HEK293 (cell line): ENCODE results near the gene G3BP1.

Experiments
- CTCF ChIA-PET: fragments of 350-600 bp; formaldehyde crosslinking; extraction: SDS; loops from one replicate; lab custom pipeline; 2021; ENCODE audit warnings: antibody characterized with exemption; lab: Yijun Ruan, JAX
- POLR2A ChIA-PET: fragments of 300-600 bp; formaldehyde crosslinking; extraction: SDS; loops from one replicate; lab custom pipeline; 2020; ENCODE audit warnings: antibody characterized with exemption, inconsistent platforms; lab: Yijun Ruan, JAX
- H3K27ac ChIP-seq: fragments of 200-500 bp; sonication (Bioruptor generic); 2 replicates; pipeline ENCODE4 v1.5.1; 2014; ENCODE audit warnings: low read depth, low read length, control low read depth, inconsistent platforms; ENCODE audit errors: extremely low read depth
- H3K36me3 ChIP-seq, 2 experiments: fragments of 200-500 bp in 1 of 2; sonication (Bioruptor generic) in 1 of 2; 1 replicate in 1 of 2; 2 replicates in 1 of 2; pipeline ENCODE4 v1.5.1; 2014 to 2017; ENCODE audit warnings: inconsistent platforms in 2 of 2, low read length in 2 of 2; ENCODE audit not compliant: control insufficient read depth in 2 of 2, insufficient read depth in 1 of 2
- H3K4me1 ChIP-seq: fragments of 200-500 bp; sonication (Bioruptor generic); 2 replicates; pipeline ENCODE4 v1.5.1; 2014; ENCODE audit warnings: mild to moderate bottlenecking, low read length, inconsistent platforms; ENCODE audit not compliant: control insufficient read depth, insufficient read depth
- H3K4me3 ChIP-seq: 2 replicates; pipeline ENCODE4 v1.5.1; 2011; ENCODE audit warnings: low read depth, mild to moderate bottlenecking, control low read depth, low read length, moderate library complexity
- H3K9me3 ChIP-seq: fragments of 200-500 bp; sonication (Bioruptor generic); 2 replicates; pipeline ENCODE4 v1.5.1; 2014; ENCODE audit warnings: low read depth, low read length, inconsistent platforms; ENCODE audit not compliant: control insufficient read depth, insufficient read depth
- BCL6B ChIP-seq: fragments of 450-650 bp; formaldehyde crosslinking; IDR thresholded peaks from 2 replicates; pipeline ENCODE4 v1.5.1; 2017; ENCODE audit warnings: missing biosample characterization, missing genetic modification characterization
- GLI2 ChIP-seq: fragments of 450-650 bp; formaldehyde crosslinking; IDR thresholded peaks from 2 replicates; pipeline ENCODE4; 2017; ENCODE audit warnings: missing biosample characterization, missing genetic modification characterization, low read depth, borderline replicate concordance
- GLI4 ChIP-seq: fragments of 450-650 bp; formaldehyde crosslinking; IDR thresholded peaks from 2 replicates; pipeline ENCODE4 v1.5.1; 2016; ENCODE audit warnings: missing biosample characterization, missing genetic modification characterization
- GLIS1 ChIP-seq: fragments of 450-650 bp; formaldehyde crosslinking; IDR thresholded peaks from 2 replicates; pipeline ENCODE4 v1.5.1; 2016; ENCODE audit warnings: missing biosample characterization, missing genetic modification characterization
- SCRT1 ChIP-seq: fragments of 450-650 bp; formaldehyde crosslinking; IDR thresholded peaks from 2 replicates; pipeline ENCODE4 v1.5.1; 2016; ENCODE audit warnings: missing biosample characterization, missing genetic modification characterization, borderline replicate concordance
- SP2 ChIP-seq: fragments of 450-650 bp; formaldehyde crosslinking; IDR thresholded peaks from 2 replicates; pipeline ENCODE4 v1.5.1; 2016; ENCODE audit warnings: missing biosample characterization, missing genetic modification characterization
- YY1 ChIP-seq: fragments of 450-650 bp; formaldehyde crosslinking; IDR thresholded peaks from 2 replicates; pipeline ENCODE4 v1.5.1; 2018; ENCODE audit warnings: missing biosample characterization, missing genetic modification characterization
- ZBTB11 ChIP-seq: fragments of 450-650 bp; formaldehyde crosslinking; conservative IDR thresholded peaks from 2 replicates; pipeline ENCODE4 v1.5.1; 2016; ENCODE audit warnings: low read depth, missing biosample characterization, missing genetic modification characterization
- ZNF133 ChIP-seq: fragments of 450-650 bp; formaldehyde crosslinking; IDR thresholded peaks from 2 replicates; pipeline ENCODE4 v1.5.1; 2016; ENCODE audit warnings: missing biosample characterization, missing genetic modification characterization
- ZNF26 ChIP-seq: fragments of 450-650 bp; formaldehyde crosslinking; IDR thresholded peaks from 2 replicates; pipeline ENCODE4 v1.5.1; 2016; ENCODE audit warnings: missing biosample characterization, missing genetic modification characterization
- ZNF324 ChIP-seq: fragments of 450-650 bp; formaldehyde crosslinking; IDR thresholded peaks from 2 replicates; pipeline ENCODE4 v1.5.1; 2016; ENCODE audit warnings: missing biosample characterization, missing genetic modification characterization
- ZNF354C ChIP-seq: fragments of 450-650 bp; formaldehyde crosslinking; IDR thresholded peaks from 2 replicates; pipeline ENCODE4 v1.5.1; 2016; ENCODE audit warnings: missing biosample characterization, missing genetic modification characterization, low read depth, borderline replicate concordance
- ZNF426 ChIP-seq: fragments of 450-650 bp; formaldehyde crosslinking; IDR thresholded peaks from 2 replicates; pipeline ENCODE4 v1.5.1; 2017; ENCODE audit warnings: missing biosample characterization, missing genetic modification characterization, mild to moderate bottlenecking, inconsistent platforms, moderate library complexity
- ZNF433 ChIP-seq: fragments of 450-650 bp; formaldehyde crosslinking; IDR thresholded peaks from 2 replicates; pipeline ENCODE4 v1.5.1; 2016; ENCODE audit warnings: missing biosample characterization, missing genetic modification characterization, low read depth
- ZNF544 ChIP-seq: fragments of 450-650 bp; formaldehyde crosslinking; IDR thresholded peaks from 2 replicates; pipeline ENCODE4 v1.5.0; 2017; ENCODE audit warnings: missing biosample characterization, missing genetic modification characterization
- ZNF585B ChIP-seq: fragments of 450-650 bp; formaldehyde crosslinking; IDR thresholded peaks from 2 replicates; pipeline ENCODE4 v1.5.1; 2016; ENCODE audit warnings: missing biosample characterization, missing genetic modification characterization
- ZNF596 ChIP-seq: fragments of 450-650 bp; IDR thresholded peaks from 2 replicates; pipeline ENCODE4 v1.5.0; 2018; ENCODE audit warnings: missing biosample characterization, mild to moderate bottlenecking, missing genetic modification characterization, moderate library complexity
- ZNF610 ChIP-seq: fragments of 450-650 bp; formaldehyde crosslinking; IDR thresholded peaks from 2 replicates; pipeline ENCODE4 v1.5.1; 2016; ENCODE audit warnings: missing biosample characterization, missing genetic modification characterization, borderline replicate concordance
- ZNF670 ChIP-seq: fragments of 450-650 bp; formaldehyde crosslinking; IDR thresholded peaks from 2 replicates; pipeline ENCODE4 v1.5.1; 2016; ENCODE audit warnings: missing biosample characterization, missing genetic modification characterization, low read depth
- ZNF677 ChIP-seq: fragments of 450-650 bp; IDR thresholded peaks from 2 replicates; pipeline ENCODE4 v1.5.0; 2018; ENCODE audit warnings: missing biosample characterization, mild to moderate bottlenecking, missing genetic modification characterization, moderate library complexity
- ZNF701 ChIP-seq: fragments of 450-650 bp; formaldehyde crosslinking; IDR thresholded peaks from 2 replicates; pipeline ENCODE4 v1.5.1; 2016; ENCODE audit warnings: missing biosample characterization, missing genetic modification characterization
- ZNF777 ChIP-seq: fragments of 450-650 bp; formaldehyde crosslinking; IDR thresholded peaks from 2 replicates; pipeline ENCODE4 v1.5.1; 2017; ENCODE audit warnings: missing biosample characterization, missing genetic modification characterization, borderline replicate concordance
- ZSCAN18 ChIP-seq: fragments of 450-650 bp; formaldehyde crosslinking; IDR thresholded peaks from 2 replicates; pipeline ENCODE4 v1.5.1; 2016; ENCODE audit warnings: missing biosample characterization, missing genetic modification characterization
- TF ChIP-seq, protein P1 (sequence below): fragments of 450-650 bp; formaldehyde crosslinking; IDR thresholded peaks from 2 replicates; pipeline ENCODE4 v1.5.0; 2017; ENCODE audit warnings: missing biosample characterization, missing genetic modification characterization, borderline replicate concordance

The G3BP1 gene

DNA sequence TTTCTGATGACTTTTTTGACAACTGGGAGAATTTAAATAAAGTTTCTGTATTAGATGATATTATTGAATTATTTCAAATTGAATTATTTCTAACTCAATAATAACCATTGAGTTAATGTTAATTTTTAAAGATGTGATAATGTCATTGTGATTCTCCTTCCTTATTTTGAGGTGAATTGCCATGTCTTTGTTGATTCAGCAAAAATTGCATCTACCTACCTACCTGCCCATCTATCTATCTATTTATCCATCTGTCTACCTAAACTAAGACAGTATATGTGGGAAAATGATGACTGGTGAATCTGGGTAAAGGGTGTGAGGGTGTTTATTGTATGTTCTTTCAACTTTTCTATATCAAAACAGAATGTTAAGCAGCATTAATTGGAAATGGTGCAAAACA is 75.0 kb downstream of the G3BP1 start (continued):
- no peak for TF ChIP-seq ZBTB11 (tag by site-specific recombination)
- no peak for TF ChIP-seq ZNF670
- TF ChIP-seq, protein P1, sequence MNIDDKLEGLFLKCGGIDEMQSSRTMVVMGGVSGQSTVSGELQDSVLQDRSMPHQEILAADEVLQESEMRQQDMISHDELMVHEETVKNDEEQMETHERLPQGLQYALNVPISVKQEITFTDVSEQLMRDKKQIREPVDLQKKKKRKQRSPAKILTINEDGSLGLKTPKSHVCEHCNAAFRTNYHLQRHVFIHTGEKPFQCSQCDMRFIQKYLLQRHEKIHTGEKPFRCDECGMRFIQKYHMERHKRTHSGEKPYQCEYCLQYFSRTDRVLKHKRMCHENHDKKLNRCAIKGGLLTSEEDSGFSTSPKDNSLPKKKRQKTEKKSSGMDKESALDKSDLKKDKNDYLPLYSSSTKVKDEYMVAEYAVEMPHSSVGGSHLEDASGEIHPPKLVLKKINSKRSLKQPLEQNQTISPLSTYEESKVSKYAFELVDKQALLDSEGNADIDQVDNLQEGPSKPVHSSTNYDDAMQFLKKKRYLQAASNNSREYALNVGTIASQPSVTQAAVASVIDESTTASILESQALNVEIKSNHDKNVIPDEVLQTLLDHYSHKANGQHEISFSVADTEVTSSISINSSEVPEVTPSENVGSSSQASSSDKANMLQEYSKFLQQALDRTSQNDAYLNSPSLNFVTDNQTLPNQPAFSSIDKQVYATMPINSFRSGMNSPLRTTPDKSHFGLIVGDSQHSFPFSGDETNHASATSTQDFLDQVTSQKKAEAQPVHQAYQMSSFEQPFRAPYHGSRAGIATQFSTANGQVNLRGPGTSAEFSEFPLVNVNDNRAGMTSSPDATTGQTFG (tag by site-specific recombination): no peak
- TF ChIP-seq ZNF596: no peak
- no peak for TF ChIP-seq ZNF324 (tag by site-specific recombination)
- TF ChIP-seq, all 188 proteins: peak for 0

GRCh38 chr5:151847871-151848270 is 76.1 kb downstream of the G3BP1 start:
- no peaks in the 10 kb centered on the region for H3K4me1 ChIP-seq
- H3K36me3 ChIP-seq: no peaks in the 10 kb centered on the region
- TF ChIP-seq ZNF354C (tag by site-specific recombination): no peak
- no peak for TF ChIP-seq GLIS1 (tag by site-specific recombination)
- TF ChIP-seq ZNF133 (tag by site-specific recombination): no peak
- no peak for TF ChIP-seq ZNF677 (tag by site-specific recombination)
- no peak for TF ChIP-seq GLI4 (tag by site-specific recombination)
- no peak for TF ChIP-seq ZNF777
- no peak for TF ChIP-seq ZNF701 (tag by site-specific recombination)
- TF ChIP-seq YY1 (tag by site-specific recombination): no peak
- TF ChIP-seq, all 188 proteins: peak for 0
- Histone ChIP-seq H3K4me3 (no peak overlapping the region), H3K27ac (no peak overlapping the region), H3K9me3 (no peaks in the 10 kb centered on the region)
- POLR2A ChIA-PET: no interaction called here
- CTCF ChIA-PET: no interaction called here

DNA sequence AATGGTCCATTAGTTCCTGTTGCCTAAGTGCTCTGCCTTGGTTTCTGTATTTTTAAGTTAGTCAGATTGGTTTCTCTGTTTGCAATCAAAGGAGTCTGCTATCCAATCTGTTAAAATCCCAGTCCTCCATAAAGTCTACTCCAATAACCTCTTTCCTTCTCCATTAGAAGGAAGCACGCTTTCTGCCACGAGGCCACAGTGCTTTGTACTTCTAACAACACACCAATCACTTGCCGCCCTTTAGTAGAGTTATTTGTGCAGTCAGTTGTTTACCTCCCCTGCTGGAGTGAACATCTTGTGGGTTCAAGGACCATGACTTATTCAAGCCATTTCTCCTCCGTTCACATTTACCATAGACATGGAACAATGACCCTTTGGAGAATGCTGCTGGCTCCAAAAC is 83.9 kb downstream of the G3BP1 start:
- POLR2A ChIA-PET: no interaction called here
- TF ChIP-seq ZNF585B (tag by site-specific recombination): no peak
- TF ChIP-seq ZNF544 (tag by site-specific recombination): no peak
- no peak for TF ChIP-seq ZNF610 (tag by site-specific recombination)
- no peak for TF ChIP-seq SCRT1 (tag by site-specific recombination)
- no peak for TF ChIP-seq BCL6B (tag by site-specific recombination)
- no peak for TF ChIP-seq ZNF26 (tag by site-specific recombination)
- TF ChIP-seq ZNF433: no peak
- no peak for TF ChIP-seq ZSCAN18 (tag by site-specific recombination)
- TF ChIP-seq SP2: no peak
- no peak for TF ChIP-seq GLI2 (tag by site-specific recombination)
- TF ChIP-seq ZNF426 (tag by site-specific recombination): no peak
- TF ChIP-seq, all 188 proteins: peak for 0
- no peak overlapping the region for H3K27ac ChIP-seq
- H3K4me3 ChIP-seq: no peak overlapping the region
- no peaks in the 10 kb centered on the region for H3K36me3 ChIP-seq
- CTCF ChIA-PET: no interaction called here
- H3K4me1 ChIP-seq: no peaks in the 10 kb centered on the region
- no peaks in the 10 kb centered on the region for H3K9me3 ChIP-seq
